IMR-90 (cell line): ENCODE data around the gene RHPN2. TPM values are rescaled to one million over a fixed set of nuclear protein-coding genes. Genes with fewer than 3 reads are reported as not detected.

Experiments used
- ATAC-seq: fragments of 200-7000 bp; cut with Tn5 transposase; 2 replicates; pipeline ENCODE4 v1.9.1; 2020; ENCODE audit warnings: low read depth, mild to moderate bottlenecking, moderate library complexity
- BruUV-seq: library from RNA; stranded (reverse); fragments of 400-500 nt; replicated peaks from 2 replicates; lab custom pipeline; 2021; lab: Mats Ljungman, UMichigan
- CTCF ChIA-PET: fragments of 300-600 bp; formaldehyde crosslinking; extraction: SDS; loops from one replicate; lab custom pipeline; 2021; ENCODE audit warnings: antibody characterized with exemption; lab: Yijun Ruan, JAX
- POLR2A ChIA-PET: fragments of 300-600 bp; sonication (Branson Sonifier 250); formaldehyde crosslinking; loops from one replicate; lab custom pipeline; 2022; ENCODE audit warnings: antibody characterized with exemption; ENCODE audit not compliant: unreplicated experiment; lab: Charles Lee
- DNase-seq: peaks from one replicate; pipeline ENCODE4 v3.0.0; 2013
- H2AFZ ChIP-seq: replicated peaks from 2 replicates; pipeline ENCODE3; 2013; ENCODE audit warnings: low read length, mild to moderate bottlenecking; ENCODE audit not compliant: poor library complexity
- H2AK5ac ChIP-seq: 2 replicates; pipeline ENCODE4 v1.6.1; 2013; ENCODE audit warnings: low read depth, low read length, inconsistent platforms
- H2AK9ac ChIP-seq: replicated peaks from 2 replicates; pipeline ENCODE3; 2013; ENCODE audit warnings: mild to moderate bottlenecking, low read depth, low read length, moderate library complexity; ENCODE audit not compliant: poor library complexity
- H2BK120ac ChIP-seq: 2 replicates; pipeline ENCODE4 v1.6.1; 2013; ENCODE audit warnings: low read depth, low read length, inconsistent platforms
- H2BK15ac ChIP-seq: 3 replicates; pipeline ENCODE4 v1.6.1; 2013; ENCODE audit warnings: low read depth, low read length, inconsistent platforms
- H2BK20ac ChIP-seq: 2 replicates; pipeline ENCODE4 v1.6.1; 2013; ENCODE audit warnings: low read depth, mild to moderate bottlenecking, inconsistent platforms, low read length, moderate library complexity
- H2BK5ac ChIP-seq: 2 replicates; pipeline ENCODE4 v1.6.1; 2013; ENCODE audit warnings: mild to moderate bottlenecking, low read depth, low read length, inconsistent platforms; ENCODE audit not compliant: poor library complexity, severe bottlenecking
- H3K14ac ChIP-seq: replicated peaks from 2 replicates; pipeline ENCODE4 v1.6.1; 2013; ENCODE audit warnings: low read depth, low read length, inconsistent platforms
- H3K18ac ChIP-seq: 2 replicates; pipeline ENCODE4 v1.6.1; 2013; ENCODE audit warnings: low read depth, low read length, control low read depth
- H3K23ac ChIP-seq: 2 replicates; pipeline ENCODE4 v1.6.1; 2013; ENCODE audit warnings: low read depth, low read length, inconsistent platforms
- H3K27ac ChIP-seq: 2 replicates; pipeline ENCODE4 v1.5.1; 2013; ENCODE audit warnings: mild to moderate bottlenecking, control low read depth, low read length; ENCODE audit not compliant: insufficient read depth
- H3K27me3 ChIP-seq: 2 replicates; pipeline ENCODE4 v1.6.1; 2013; ENCODE audit warnings: low read length; ENCODE audit not compliant: control insufficient read depth, insufficient read depth
- H3K36me3 ChIP-seq: 2 replicates; pipeline ENCODE4 v1.6.1; 2013; ENCODE audit warnings: low read length, mixed read lengths; ENCODE audit not compliant: control insufficient read depth, insufficient read depth
- H3K4ac ChIP-seq: 2 replicates; pipeline ENCODE4 v1.6.1; 2013; ENCODE audit warnings: low read depth, low read length, inconsistent platforms
- H3K4me1 ChIP-seq: 2 replicates; pipeline ENCODE4 v1.6.1; 2013; ENCODE audit warnings: low read length, mixed read lengths; ENCODE audit not compliant: control insufficient read depth, insufficient read depth
- H3K4me2 ChIP-seq: 2 replicates; pipeline ENCODE4 v1.6.1; 2013; ENCODE audit warnings: low read depth, mild to moderate bottlenecking, control low read depth, low read length, moderate library complexity
- H3K4me3 ChIP-seq: 2 replicates; pipeline ENCODE4 v1.5.1; 2013; ENCODE audit warnings: low read depth, mild to moderate bottlenecking, control low read depth, low read length, moderate library complexity; ENCODE audit not compliant: insufficient read depth
- H3K56ac ChIP-seq: 2 replicates; pipeline ENCODE4 v1.6.1; 2013; ENCODE audit warnings: low read length, inconsistent platforms; ENCODE audit not compliant: insufficient read depth; ENCODE audit errors: extremely low read depth
- H3K79me1 ChIP-seq, 2 experiments: 2 replicates each; pipeline ENCODE4 v1.6.1; 2013; ENCODE audit warnings: low read length in 2 of 2, inconsistent platforms in 1 of 2, low read depth in 1 of 2
- H3K9ac ChIP-seq: 2 replicates; pipeline ENCODE4 v1.6.1; 2013; ENCODE audit warnings: low read depth, low read length, control low read depth
- H3K9me1 ChIP-seq: 2 replicates; pipeline ENCODE4 v1.6.1; 2013; ENCODE audit warnings: low read length, inconsistent platforms; ENCODE audit not compliant: insufficient read depth
- H3K9me3 ChIP-seq: 2 replicates; pipeline ENCODE4 v1.6.1; 2013; ENCODE audit warnings: low read length; ENCODE audit not compliant: control insufficient read depth, insufficient read depth
- H4K20me1 ChIP-seq: 2 replicates; pipeline ENCODE4 v1.6.1; 2013; ENCODE audit warnings: low read length, inconsistent platforms; ENCODE audit not compliant: insufficient read depth
- H4K5ac ChIP-seq: 2 replicates; pipeline ENCODE4 v1.6.1; 2013; ENCODE audit warnings: mild to moderate bottlenecking, low read depth, low read length, control low read depth
- H4K8ac ChIP-seq, 2 experiments: 2 replicates each; pipeline ENCODE4 v1.6.1; 2013; ENCODE audit warnings: low read depth in 2 of 2, low read length in 2 of 2, control low read depth in 1 of 2, inconsistent platforms in 1 of 2
- H4K91ac ChIP-seq: 2 replicates; pipeline ENCODE4 v1.6.1; 2013; ENCODE audit warnings: low read depth, low read length, inconsistent platforms; ENCODE audit not compliant: insufficient read depth
- BHLHE40 ChIP-seq: fragments of 150-350 bp; IDR thresholded peaks from 2 replicates; pipeline ENCODE4 v1.6.1; 2016; ENCODE audit warnings: mild to moderate bottlenecking, low read depth, low read length
- CEBPB ChIP-seq: IDR thresholded peaks from 2 replicates; pipeline ENCODE4 v1.6.1; 2012; ENCODE audit warnings: low read depth, low read length, improper control_type of control experiment
- CHD1 ChIP-seq: IDR thresholded peaks from 2 replicates; pipeline ENCODE4 v1.6.1; 2012; ENCODE audit warnings: low read depth, low read length, improper control_type of control experiment
- CTCF ChIP-seq: conservative IDR thresholded peaks from 2 replicates; pipeline ENCODE4 v1.5.1; 2012; ENCODE audit warnings: mild to moderate bottlenecking, low read depth, low read length, improper control_type of control experiment
- ELK1 ChIP-seq: fragments of 150-350 bp; IDR thresholded peaks from 2 replicates; pipeline ENCODE4 v1.6.1; 2016; ENCODE audit warnings: low read depth, mild to moderate bottlenecking, low read length, moderate library complexity, borderline replicate concordance
- FOS ChIP-seq: fragments of 150-350 bp; IDR thresholded peaks from 2 replicates; pipeline ENCODE4 v1.6.1; 2016; ENCODE audit warnings: low read depth, low read length
- MAFK ChIP-seq: IDR thresholded peaks from 2 replicates; pipeline ENCODE4 v1.6.1; 2012; ENCODE audit warnings: low read depth, low read length, improper control_type of control experiment
- MAZ ChIP-seq: IDR thresholded peaks from 2 replicates; pipeline ENCODE4 v1.6.1; 2012; ENCODE audit warnings: low read depth, mild to moderate bottlenecking, low read length, improper control_type of control experiment, moderate library complexity, borderline replicate concordance
- MXI1 ChIP-seq: IDR thresholded peaks from 2 replicates; pipeline ENCODE4 v1.6.1; 2012; ENCODE audit warnings: low read depth, mild to moderate bottlenecking, low read length, moderate library complexity, borderline replicate concordance
- NFE2L2 ChIP-seq: fragments of 150-350 bp; IDR thresholded peaks from 2 replicates; pipeline ENCODE4 v1.6.1; 2016; ENCODE audit warnings: low read depth, mild to moderate bottlenecking, low read length
- RAD21 ChIP-seq: IDR thresholded peaks from 2 replicates; pipeline ENCODE4 v1.6.1; 2012; ENCODE audit warnings: low read length, improper control_type of control experiment
- RCOR1 ChIP-seq: IDR thresholded peaks from 2 replicates; pipeline ENCODE4 v1.6.1; 2012; ENCODE audit warnings: mild to moderate bottlenecking, low read length, improper control_type of control experiment; ENCODE audit not compliant: insufficient replicate concordance
- SMC3 ChIP-seq: fragments of 150-350 bp; IDR thresholded peaks from 2 replicates; pipeline ENCODE4 v1.6.1; 2016; ENCODE audit warnings: low read depth, mild to moderate bottlenecking, antibody characterized with exemption, low read length, moderate library complexity
- USF2 ChIP-seq: fragments of 150-350 bp; IDR thresholded peaks from 2 replicates; pipeline ENCODE4 v1.6.1; 2017; ENCODE audit warnings: mild to moderate bottlenecking, antibody characterized with exemption, low read length, low read depth
- WGBS, 2 experiments: methylation state at CpG; one replicate each; pipeline versions ENCODE4 v1.1.5 to v1.1.7; 2013; ENCODE audit warnings: missing lambda C conversion rate in 2 of 2; ENCODE audit not compliant: insufficient read length in 1 of 2; ENCODE audit errors: extremely low coverage in 2 of 2; 5-methylcytosine and 5-hydroxymethylcytosine counted together
- dilution Hi-C: fragments of 300-500 bp; cut with HindIII; formaldehyde crosslinking; loops from one replicate; pipeline ENCODE4 v1.14.3; 2018; ENCODE audit warnings: low sequenced_read_pairs; ENCODE audit not compliant: unreplicated experiment
- in situ Hi-C: fragments of 300-500 bp; cut with MboI; formaldehyde crosslinking; loops from 3 replicates; pipeline ENCODE4 v1.14.3; 2019; ENCODE audit warnings: low sequenced_read_pairs, inconsistent platforms, mixed read lengths
- intact Hi-C: fragments of 100-400 bp; cut with micrococcal nuclease; formaldehyde crosslinking; loops from 2 replicates; pipeline ENCODE4 v1.10.0; 2022
- polyA plus RNA-seq, 3 experiments: library from polyadenylated mRNA; depleted of rRNA; stranded (reverse); fragments of >200 nt; gene quantifications; 2 replicates each; pipeline ENCODE4 v1.2.3, GENCODE V29; 2012; ENCODE audit warnings: low replicate concordance in 1 of 3
- total RNA-seq: library from RNA; depleted of rRNA; stranded (reverse); fragments of >200 nt; gene quantifications from 2 replicates; pipeline ENCODE4 v1.2.3, GENCODE V29; 2012

The RHPN2 gene
- total and polyA plus RNA-seq, 2 of the 4 experiments (the other 2 are of a cell fraction) = 2.3 to 4.0 TPM

GRCh38 chr19:33098055-33098534 lies 33.4 kb upstream of the RHPN2 start:
- BruUV-seq = no TSS peak
- Histone ChIP-seq H4K8ac (no peak overlapping the region), H4K91ac (no peak overlapping the region), H2AK5ac (no peak overlapping the region), H4K5ac (no peak overlapping the region), H3K27me3 (no peaks in the 10 kb centered on the region), H3K27ac (no peak overlapping the region), H3K9me1 (no peaks in the 10 kb centered on the region), H4K20me1 (no peaks in the 10 kb centered on the region), H2BK15ac (no peak overlapping the region), H2BK20ac (no peak overlapping the region), H3K36me3 (peaks cover 51% of the 10 kb centered on the region), H2AK9ac (no peak overlapping the region), H2AFZ (no peak overlapping the region), H3K4me1 (no peaks in the 10 kb centered on the region), H3K18ac (no peak overlapping the region), H3K4ac (no peak overlapping the region), H2BK120ac (no peak overlapping the region), H3K9me3 (no peaks in the 10 kb centered on the region), H2BK5ac (no peak overlapping the region), H3K4me2 (no peak overlapping the region), H3K79me1 (no peaks in the 10 kb centered on the region), H3K4me3 (no peak overlapping the region), H3K56ac (no peak overlapping the region), H3K14ac (no peak overlapping the region), H3K23ac (no peak overlapping the region), H3K9ac (no peak overlapping the region)
- TF ChIP-seq CEBPB = no peak
- TF ChIP-seq RAD21 = no peak
- no peak for TF ChIP-seq MAFK
- TF ChIP-seq BHLHE40 = no peak
- no peak for TF ChIP-seq MXI1
- TF ChIP-seq SMC3 = no peak
- no peak for TF ChIP-seq MAZ
- no peak for TF ChIP-seq ELK1
- no peak for TF ChIP-seq CTCF
- no peak for TF ChIP-seq CHD1
- no peak for TF ChIP-seq USF2
- no peak for TF ChIP-seq RCOR1
- no peak for TF ChIP-seq NFE2L2
- TF ChIP-seq FOS = no peak
- in situ Hi-C loops (no loop called here), intact Hi-C loops (no loop called here), dilution Hi-C loops (no loop called here)
- WGBS, 2 experiments = 100% methylated on average over 1 of the region's 4 CpGs; no CpG with 5 or more reads in 1 of the 2 experiments
- CTCF ChIA-PET = no interaction called here
- POLR2A ChIA-PET = no interaction called here
- DNase-seq (no peak), ATAC-seq (no peak)
